Measurements from ENCODE around the gene GNB1L.

- TF ChIP-seq POLR2AphosphoS5 (IDR thresholded peaks at IDR 0.05; ENCODE audit: borderline replicate concordance, low read depth, low read length) (no peak), EZH2 (IDR thresholded peaks at IDR 0.05) (no peak)
These were observed 53.2 kb downstream of the GNB1L start for GRCh38 chr22:19801340-19802000.

Measured in SK-N-MC (cell line).